Skin of body (tissue), 2 donors: Measurements from ENCODE around the gene TPX2. TPM values are rescaled to one million over a fixed set of nuclear protein-coding genes. Genes with fewer than 3 reads are reported as not detected.

ENCODE experiments used
- DNase-seq: peaks from one replicate; lab custom pipeline; 2025; lab: John Stamatoyannopoulos, UW
- total RNA-seq: library from RNA; depleted of rRNA; stranded (reverse); fragments of >200 nt; gene quantifications from one replicate; pipeline ENCODE4 v1.2.3, GENCODE V29; 2014

TPX2 gene
- total RNA-seq, 1 donor from 2014 or later = 14.8 TPM

DNA sequence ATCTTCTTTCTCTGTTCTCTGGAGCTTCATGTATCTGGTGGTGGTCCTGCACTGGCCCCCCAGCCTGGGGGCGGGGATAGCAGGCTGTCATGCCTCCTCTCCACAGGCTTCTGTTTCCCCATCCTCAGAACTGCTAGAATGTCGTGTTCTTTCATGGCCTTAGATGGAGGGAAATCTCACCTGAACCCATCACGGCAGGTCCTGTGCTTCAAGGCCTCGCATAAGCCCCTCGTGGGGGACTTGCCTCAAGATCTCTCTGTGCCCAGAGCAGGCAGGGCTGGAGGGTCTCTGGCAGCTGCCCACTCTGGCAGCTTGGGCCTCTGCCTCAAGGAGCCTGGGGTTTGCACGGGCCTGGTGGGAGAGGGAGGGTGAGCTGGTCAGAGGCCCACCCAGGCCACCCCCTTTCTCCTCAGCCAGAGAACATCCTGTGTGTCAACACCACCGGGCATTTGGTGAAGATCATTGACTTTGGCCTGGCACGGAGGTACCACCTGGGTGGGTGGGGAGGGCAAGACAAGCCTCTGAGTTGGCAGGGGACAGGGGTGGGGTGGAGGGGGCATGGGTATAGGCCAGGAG lies 91.4 kb downstream of the TPX2 start:
- no peak for DNase-seq

DNA sequence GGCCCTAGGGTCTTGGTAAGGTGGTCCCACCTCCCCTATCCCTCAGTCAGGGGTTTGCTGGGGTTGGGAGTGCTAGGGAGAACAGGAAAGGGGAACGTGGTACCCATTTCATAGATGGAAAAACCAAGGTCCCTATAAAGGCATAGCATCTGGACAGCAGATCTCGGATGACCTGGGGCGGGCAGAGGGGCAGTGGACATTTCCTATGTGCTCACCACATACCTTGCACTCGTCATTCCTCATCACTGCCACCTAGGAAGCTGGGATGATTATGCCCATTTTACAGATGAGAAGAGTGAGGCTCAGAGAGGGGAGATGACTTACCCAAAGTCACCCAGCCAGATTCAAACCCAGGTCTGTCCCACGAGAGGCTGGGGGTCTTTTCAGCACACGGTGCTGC lies 92.1 kb downstream of the TPX2 start:
- DNase-seq = no peak

DNA sequence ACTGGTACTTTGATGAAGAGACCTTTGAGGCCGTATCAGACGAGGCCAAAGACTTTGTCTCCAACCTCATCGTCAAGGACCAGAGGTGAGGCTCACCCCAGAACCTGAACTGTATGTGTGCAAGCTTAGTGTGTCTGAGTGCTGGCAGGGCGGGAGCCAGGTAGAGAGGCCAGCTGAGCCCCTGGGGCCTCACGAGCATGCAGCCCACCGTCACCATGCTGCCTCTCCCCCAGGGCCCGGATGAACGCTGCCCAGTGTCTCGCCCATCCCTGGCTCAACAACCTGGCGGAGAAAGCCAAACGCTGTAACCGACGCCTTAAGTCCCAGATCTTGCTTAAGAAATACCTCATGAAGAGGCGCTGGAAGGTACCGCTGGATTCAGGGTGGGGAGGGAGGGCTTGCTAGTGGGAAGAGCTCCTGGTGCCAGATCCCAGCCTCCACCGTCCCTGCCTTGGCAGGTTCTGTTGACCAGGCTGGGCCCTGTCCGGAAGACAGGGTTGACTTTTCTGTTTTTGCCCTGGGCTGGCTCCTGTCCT lies 92.7 kb downstream of the TPX2 start:
- DNase-seq = no peak

DNA sequence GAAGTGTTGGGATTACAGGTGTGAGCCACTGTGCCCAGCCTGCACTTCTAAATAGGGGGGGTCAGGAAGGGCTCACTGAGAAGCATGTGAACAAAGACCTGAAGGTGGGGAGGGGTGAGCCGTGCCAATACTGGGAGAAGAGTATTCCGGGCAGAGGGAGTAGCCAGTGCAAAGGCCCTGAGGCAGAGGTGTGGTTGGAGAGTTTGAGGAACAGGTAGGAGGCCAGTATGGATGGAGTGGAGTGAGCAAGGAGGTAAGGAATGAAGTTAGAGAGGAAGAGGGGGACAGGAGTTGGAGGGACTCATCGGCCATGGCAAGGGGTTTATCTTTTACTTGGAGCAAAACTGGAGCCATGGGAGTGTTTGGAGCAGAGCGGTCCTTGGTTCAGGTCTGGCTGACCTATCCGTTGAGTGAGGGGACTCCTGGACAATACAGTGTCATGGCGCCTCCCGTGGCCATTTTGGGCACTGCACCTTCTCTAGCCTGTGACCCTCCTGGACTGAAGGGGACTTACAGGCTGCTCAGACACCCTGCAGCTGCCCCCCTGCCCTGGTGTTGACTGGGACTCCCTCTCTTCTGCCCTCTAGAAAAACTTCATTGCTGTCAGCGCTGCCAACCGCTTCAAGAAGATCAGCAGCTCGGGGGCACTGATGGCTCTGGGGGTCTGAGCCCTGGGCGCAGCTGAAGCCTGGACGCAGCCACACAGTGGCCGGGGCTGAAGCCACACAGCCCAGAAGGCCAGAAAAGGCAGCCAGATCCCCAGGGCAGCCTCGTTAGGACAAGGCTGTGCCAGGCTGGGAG lies 94.2 kb downstream of the TPX2 start:
- no peak for DNase-seq

DNA sequence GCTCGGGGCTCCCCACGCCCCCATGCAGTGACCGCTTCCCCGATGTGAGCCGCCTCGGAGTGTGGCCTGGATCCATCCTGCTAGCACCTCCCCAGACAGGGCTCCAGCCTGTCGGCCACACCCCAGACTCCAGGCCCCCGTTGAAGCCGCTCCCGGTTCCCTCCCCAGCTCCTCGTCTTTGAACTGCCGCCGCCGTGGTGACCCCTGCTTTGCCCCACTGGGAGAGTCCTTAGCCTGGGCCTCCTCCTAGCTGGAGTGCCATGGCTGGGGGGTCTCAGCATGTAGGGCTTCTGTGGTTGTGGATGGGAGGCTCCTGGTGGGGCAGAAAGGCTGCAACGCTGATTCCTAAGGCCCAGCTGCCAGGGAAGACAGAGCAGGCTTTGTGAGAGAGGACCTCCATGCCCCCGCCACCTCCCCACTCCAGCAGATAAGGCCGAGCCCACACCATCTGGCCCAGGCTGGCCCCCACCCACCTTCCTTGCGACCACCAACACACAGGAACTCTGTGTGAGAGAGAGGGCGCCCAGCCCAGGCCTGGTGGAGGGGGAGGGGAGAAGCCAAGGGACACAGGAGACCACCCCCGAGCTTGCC lies 94.9 kb downstream of the TPX2 start:
- no peak for DNase-seq

DNA sequence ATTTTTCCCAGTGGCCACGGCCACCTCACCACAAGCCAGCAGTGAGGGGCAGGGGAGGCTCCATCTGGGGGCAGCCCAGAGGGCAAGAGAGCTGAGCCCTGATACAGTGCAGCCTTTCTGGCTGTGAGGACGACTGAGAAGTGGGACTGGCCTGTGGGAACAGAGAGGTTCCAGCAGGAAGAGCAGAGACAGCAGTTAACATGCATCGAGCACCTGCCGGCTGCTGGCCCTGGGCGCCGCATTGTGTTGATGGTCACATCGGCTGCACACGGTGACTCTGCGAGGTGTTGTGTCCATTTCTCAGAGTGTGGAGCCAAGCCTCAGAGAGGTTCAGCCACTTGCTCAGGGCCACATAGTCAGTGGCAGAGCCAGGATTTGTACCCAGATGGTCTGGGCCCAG lies 96.5 kb downstream of the TPX2 start:
- no peak for DNase-seq

DNA sequence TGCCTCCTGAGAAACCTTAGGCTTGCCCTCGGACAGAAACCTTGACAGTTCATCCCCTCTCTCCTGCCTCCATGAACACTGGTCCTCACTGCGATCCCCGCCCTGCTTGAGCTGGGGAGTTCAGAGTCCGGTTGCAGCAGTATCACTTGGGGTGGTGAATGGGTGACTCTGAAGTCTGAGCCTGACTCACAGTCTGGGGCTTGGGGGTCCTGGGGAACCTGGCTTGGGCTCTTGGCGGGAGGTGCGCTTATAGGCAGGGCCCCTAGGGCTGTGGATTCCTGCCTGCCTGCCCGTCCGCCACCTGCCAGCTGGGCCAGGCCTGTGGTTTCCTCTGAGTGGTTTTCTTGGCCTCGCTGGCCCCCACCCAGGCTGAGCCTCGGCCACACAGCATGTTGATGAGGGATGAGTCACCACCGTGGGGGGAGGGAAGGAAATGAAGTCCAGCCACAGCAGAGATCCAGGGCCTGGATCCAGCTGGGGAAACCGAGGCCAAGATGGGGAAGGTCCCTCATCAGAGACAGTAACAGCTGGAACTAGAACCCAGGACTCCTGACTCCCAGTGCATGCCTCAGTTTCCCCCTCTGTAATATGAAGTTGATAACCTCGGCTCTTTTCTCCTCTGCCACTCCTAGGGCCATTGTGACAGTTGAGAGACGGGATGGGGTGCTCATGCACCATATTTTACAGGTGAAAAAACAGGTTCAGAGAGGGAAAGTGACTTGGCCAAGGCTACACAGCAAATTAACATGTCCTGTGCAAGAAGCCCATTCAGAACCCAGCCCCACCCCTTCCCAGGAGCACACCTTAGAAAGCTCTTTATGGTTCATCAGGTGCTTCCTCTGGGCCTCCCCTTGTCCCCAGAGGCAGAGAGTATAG lies 97.1 kb downstream of the TPX2 start:
- DNase-seq = no peak

DNA sequence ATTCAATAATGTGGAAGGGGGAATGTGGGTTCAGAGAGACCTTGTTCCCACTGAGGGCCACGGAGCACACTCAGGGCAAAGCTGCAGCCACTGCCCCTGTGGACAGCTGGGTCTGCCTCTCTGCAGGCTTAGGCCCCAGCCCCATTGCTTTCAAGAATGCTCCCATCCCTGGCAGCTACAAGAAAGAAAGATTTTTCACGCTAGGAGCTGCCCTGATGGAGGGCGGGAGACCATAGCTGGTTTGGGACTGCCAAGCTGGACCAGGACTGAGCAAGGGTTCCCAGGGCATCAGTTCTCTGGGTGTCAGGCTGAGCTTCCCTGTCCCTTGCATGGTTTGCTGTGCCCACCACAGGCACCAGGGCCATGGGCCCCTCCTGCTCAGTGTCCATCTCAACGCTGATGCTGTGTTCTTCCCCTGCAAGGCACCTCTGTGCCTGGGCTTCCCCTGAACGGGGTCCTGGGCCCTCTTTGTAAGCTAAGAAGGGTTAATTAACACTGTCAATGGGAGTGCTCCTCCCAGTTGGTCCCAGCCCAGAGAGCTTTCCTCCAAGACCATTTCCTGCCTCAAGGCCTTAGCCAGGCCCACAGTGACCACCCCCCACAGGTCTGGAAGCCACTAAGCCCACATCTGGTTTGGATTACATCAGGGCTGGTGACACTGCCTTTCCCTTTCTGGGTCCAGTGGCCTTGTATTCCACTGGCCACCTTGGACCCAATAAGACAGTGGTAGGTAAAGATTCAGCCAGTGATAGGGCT lies 97.9 kb downstream of the TPX2 start:
- DNase-seq = no peak

DNA sequence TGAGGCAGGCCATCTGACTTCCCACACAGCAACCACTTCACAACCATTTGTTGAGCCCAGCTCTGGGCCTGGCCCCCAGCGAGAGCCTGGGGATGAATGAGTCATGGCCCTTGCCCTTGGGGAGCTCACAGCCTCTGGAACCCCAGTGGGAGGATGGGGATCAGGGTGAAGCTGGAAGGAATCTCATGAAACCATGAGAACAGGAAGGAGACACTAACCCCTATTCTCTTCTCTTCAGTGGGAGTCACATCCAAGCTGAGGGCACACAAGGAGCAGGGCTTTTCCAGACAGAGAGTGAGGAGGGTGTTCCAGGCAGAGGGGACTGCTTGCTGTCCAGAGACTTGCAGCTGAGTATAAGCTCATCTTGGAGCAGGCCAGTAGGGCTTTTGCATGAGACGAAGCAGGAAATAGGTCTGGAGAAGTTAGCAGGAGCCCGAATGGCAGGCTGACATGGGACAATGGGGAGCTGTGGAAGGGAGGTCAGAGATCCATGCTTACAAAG lies 98.9 kb downstream of the TPX2 start:
- DNase-seq = no peak

DNA sequence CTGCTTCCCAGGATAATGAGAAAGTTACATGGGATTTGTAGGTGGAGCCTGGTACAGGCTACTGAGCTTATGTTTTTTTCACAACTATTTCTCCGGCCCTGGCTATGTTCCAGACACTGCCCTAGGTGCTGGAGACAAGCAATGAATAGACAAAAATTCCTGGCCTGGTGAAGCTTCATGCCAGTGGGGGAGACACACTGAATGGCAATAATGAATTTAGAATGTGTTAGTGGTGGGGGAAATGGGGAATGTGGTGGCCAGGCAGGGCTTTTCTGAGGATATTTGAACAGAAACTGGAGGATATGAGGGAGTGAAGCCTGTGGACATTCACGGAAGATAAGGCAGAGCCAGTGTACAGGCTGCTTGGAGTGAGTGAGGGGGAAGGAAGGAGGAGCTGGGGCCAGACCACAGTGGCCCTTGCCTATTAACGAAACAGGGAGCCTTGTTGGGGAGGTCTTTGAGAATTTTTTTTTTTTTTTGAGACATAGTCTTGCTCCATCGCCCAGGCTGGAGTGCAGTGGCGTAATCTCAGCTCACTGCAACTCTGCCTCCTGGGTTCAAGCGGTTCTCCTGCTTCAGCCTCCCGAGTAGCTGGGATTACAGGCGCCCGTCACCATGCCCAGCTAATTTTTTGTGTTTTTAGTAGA lies 99.7 kb downstream of the TPX2 start:
- DNase-seq = no peak

DNA sequence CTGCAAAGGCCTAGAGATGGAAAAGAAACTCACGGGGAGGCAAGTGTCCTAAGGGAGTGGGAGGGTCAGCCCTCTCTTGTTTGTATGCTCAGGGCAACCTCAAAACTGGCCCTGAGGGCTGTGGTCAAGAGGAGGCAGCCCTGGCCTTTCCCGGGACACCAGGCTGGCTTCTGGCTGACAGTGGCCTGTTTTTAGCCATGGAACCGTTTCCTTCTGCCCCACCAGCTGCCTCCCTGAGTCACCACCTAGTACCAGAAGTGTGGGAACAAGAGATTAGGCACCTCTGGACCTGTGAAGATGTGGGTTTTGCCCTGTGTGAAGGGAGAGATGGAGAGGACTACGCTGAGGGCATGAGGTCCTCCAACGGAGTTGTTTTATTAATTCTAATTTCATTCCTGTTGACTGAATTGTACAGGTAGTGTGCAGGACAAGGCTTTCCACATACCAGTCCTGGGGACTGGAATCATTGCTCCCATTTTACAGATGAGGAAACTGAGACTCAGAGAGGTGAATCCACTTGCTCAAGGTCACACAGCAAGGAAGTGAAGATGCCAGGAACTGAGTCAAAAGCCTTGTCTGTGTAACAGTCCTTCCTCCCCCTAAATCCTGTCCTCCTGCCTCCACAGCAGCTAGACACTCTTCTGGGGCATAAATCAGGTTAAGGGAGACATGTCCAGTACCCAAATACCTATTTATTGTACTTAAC lies 100.8 kb downstream of the TPX2 start:
- no peak for DNase-seq

DNA sequence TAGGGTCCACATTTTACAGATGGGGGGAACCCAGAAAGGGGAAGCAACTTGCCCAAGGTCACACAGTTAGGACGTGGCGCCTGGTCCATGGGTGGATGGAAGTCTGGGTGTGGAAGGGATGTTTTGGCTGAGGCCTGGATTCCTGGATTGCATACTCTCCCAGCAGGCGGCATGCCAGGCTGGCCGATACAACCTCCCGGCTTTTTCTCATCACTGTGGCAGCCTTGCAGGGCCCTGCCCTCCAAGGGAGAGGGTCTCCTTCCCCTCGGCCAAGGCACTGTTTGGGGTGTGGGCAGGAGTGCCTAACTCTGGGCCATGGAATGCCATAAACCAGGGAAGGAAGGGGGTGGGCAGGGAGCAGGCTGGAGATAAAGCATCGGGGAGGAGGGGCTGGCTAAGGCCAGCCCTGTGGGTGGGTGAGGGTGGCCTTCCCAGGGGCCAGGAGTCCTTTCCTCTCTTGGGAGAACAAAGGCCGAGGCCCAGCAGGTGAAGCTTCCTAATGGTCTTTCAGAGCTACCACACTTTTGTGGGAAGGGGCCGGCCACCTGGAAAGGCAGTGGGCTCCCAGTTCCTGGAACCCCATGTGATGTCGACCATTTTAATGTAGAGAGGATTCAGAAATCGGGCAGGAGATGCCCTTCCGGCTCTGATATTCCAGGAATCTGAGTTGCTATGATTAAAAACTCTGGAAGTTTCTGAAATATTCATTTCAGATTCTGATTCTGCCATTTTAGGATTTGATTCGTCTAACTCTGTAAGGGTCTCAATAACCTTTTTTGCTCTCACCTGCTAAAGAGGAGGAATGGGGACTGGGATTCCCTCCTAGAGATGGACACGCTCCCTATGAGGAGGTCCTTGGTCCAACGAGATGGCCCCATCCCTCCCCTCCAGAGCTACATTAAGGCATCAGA lies 102.1 kb downstream of the TPX2 start:
- no peak for DNase-seq

DNA sequence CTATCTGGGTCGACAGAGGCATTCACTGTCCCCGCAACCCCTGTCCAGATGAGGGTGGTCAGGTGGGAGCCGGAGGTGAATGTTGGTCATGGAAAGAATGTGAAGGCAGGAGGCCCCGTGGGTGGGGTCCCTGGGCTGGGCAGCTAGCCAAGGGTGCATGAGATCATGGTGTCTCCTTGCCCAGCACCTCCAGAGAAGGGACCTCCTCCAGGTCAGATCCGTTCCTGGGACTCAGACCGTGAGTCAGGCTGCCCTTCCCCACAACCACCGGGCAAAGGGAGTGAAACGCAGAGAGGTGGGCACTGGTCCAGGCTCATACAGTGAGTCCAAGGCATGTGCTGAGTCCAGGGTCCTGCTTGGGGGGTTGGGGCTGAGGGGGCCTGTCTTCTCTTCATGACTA lies 102.8 kb downstream of the TPX2 start:
- no peak for DNase-seq

DNA sequence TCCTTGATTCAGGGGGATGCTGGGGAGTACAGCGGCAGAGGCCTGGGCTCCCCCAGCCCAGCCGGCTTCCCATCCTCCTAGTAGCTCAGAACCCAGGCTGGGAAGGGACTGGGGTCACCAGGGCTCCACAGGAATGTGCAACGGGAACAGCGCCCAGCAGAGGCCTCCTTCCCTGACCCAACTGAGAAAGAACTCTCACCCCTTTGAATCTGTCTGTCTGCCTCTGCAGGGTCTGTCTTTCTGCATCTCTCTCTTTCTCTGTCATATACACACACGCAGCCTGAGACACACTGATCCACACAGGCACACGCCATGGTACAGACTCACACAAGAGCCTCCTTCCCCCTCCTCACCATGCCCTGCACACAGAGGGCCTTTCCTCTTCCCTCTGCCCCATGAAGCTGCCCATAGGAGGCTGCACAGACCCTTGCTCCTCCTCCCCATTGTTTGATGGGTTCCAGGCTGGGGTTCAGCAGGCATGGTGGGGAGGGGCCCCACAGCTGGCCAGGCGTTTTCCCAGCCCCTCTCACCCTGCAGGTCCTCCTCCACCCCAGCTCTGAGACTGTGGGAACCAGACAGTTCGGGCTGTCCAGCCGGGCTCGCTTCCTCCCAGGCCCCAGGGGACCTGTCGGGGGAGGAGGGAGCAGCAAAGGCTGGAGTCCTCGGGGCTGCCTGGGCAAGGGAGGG lies 103.5 kb downstream of the TPX2 start:
- no peak for DNase-seq

DNA sequence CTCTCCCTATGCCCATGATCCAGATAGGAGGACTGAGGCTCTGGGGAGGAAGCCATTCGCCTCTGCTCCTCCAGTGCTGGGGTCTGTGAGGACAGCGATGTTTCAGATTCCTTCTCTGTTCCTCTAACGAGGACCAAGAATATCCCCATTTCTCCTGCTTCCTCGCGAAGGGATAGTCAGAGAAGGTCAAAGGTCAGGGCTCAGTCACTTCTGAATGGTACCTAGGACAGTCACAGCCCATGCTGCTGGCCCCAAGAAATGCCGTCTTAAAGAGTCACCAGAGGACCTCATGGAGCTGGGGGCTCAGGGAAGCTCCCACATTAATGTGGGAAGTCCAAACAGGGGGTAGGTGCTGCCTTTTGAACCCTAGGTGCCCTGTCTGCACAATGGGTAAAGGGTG lies 104.2 kb downstream of the TPX2 start:
- no peak for DNase-seq

DNA sequence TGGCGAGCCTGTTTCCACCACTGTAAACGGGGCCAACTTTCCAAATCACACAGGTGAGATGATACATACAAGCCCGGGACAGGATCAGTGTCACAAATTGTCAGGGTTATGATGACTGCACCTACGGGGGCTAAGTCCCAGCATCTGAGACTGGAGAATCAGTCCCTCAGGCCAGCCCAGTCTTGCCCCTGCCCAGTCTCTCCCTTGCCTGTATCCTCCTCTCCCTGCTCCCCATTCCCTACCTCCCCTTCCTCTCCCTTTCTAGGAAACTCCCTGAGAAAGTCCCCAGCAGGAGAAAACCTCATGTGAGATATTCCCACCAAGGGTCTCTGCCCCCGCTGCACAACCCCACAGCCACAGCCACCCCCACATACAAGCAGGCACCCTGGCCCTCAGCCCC lies 104.8 kb downstream of the TPX2 start:
- no peak for DNase-seq

DNA sequence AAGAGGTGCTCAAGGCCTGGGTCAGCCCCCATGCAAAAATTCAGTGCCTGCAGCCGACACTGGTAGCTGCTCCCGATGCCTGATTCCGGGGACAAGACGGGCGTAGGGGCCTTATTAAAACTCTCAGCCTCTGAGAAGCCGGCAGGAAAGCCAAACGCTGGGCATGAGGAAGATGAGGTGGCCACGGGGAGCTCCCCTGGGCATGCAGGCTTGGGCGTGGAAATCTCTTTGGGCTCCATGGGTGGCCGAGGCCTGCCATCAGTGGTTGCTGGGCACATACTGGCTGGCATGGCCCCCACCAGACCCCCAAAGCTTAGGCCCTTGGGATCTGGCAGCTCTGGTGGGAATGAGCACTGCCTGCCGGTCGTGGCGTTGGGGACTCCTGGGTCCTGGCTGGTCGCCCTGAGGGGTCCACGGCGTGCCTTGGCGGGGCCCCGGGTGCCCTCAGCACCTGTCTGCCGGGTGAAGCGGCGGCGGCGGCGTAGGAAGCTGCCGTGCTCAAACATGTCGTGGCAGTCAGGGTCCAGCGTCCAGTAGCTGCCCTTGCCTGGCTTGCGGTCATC lies 105.7 kb downstream of the TPX2 start:
- DNase-seq = no peak
